HepG2 (cell line): Measurements from ENCODE around the gene ALKBH4. TPM values are rescaled to one million over a fixed set of nuclear protein-coding genes. Genes with fewer than 3 reads are reported as not detected.
A peak's percentile ranks its signal among the peaks of the same experiment; 100 is the strongest.
"Not testable (repeated sequence)": the region's sequence is repeated elsewhere in the genome, so short reads cannot be mapped to it uniquely, and the experiment has no call there.

Experiments
- ATAC-seq: fragments of 200-7000 bp; cut with Tn5 transposase; 3 replicates; pipeline ENCODE4 v1.9.1; 2020; ENCODE audit warnings: mild to moderate bottlenecking, moderate library complexity
- BruUV-seq: library from RNA; stranded (reverse); fragments of 400-500 nt; replicated peaks from 2 replicates; lab custom pipeline; 2021; lab: Mats Ljungman, UMichigan
- CTCF ChIA-PET: fragments of 300-600 bp; formaldehyde crosslinking; extraction: SDS; loops from one replicate; lab custom pipeline; 2021; ENCODE audit warnings: low total read pairs, inconsistent platforms, low intra/inter-chr PET ratio; lab: Yijun Ruan, JAX
- POLR2A ChIA-PET: fragments of 350-600 bp; sonication (Branson Sonifier 250); formaldehyde crosslinking; loops from one replicate; lab custom pipeline; 2020; ENCODE audit warnings: antibody characterized with exemption, inconsistent platforms; lab: Yijun Ruan, JAX
- DNase-seq: peaks from one replicate; pipeline ENCODE4 v3.0.0-alpha.2; 2015; ENCODE audit warnings: low spot score
- FAIRE-seq: peaks from 3 replicates; lab custom pipeline; 2011; peaks lifted over from hg19 to GRCh38; lab: Jason Lieb, UNC
- H2AFZ ChIP-seq: one replicate; pipeline ENCODE4 v1.6.1; 2011; ENCODE audit warnings: low read length, inconsistent platforms
- H3K27ac ChIP-seq: fragments of 300-600 bp; 3 replicates; pipeline ENCODE4 v1.8.0; 2011; ENCODE audit warnings: mixed run types, mild to moderate bottlenecking, mixed read lengths, low read length, inconsistent platforms; ENCODE audit not compliant: insufficient read depth; ENCODE audit errors: extremely low read length
- H3K27me3 ChIP-seq, 2 experiments: fragments of 200-600 bp in 1 of 2; 2 replicates in 1 of 2; 3 replicates in 1 of 2; pipeline versions ENCODE4 v1.6.0 to v1.8.0; 2011; ENCODE audit warnings: low read length in 2 of 2, mild to moderate bottlenecking in 2 of 2, moderate library complexity in 2 of 2, inconsistent platforms in 1 of 2; ENCODE audit not compliant: insufficient read depth in 2 of 2, control insufficient read depth in 1 of 2
- H3K36me3 ChIP-seq, 2 experiments: fragments of 200-600 bp in 1 of 2; replicated peaks in 1 of 2; 2 replicates in 1 of 2; 3 replicates in 1 of 2; pipeline versions ENCODE4 v1.5.1 to v1.8.0; 2011; ENCODE audit warnings: low read length in 2 of 2, inconsistent platforms in 1 of 2; ENCODE audit not compliant: insufficient read depth in 2 of 2, control insufficient read depth in 1 of 2
- H3K4me1 ChIP-seq: 2 replicates; pipeline ENCODE4 v1.5.1; 2012; ENCODE audit warnings: low read length, inconsistent platforms; ENCODE audit not compliant: insufficient read depth
- H3K4me2 ChIP-seq: 2 replicates; pipeline ENCODE4 v1.6.0; 2011; ENCODE audit warnings: low read depth, low read length, inconsistent platforms
- H3K4me3 ChIP-seq, 3 experiments: fragments of 200-600 bp in 1 of 3; sonication (generic), shearing (Covaris generic) in 1 of 3; replicated peaks in 1 of 3; 2 replicates each; pipeline ENCODE4 v1.5.1; 2011 to 2016; ENCODE audit warnings: low read length in 3 of 3, inconsistent platforms in 2 of 3, low read depth in 2 of 3, mild to moderate bottlenecking in 2 of 3, control low read depth in 1 of 3, mixed read lengths in 1 of 3; ENCODE audit not compliant: insufficient read depth in 1 of 3
- H3K79me2 ChIP-seq: one replicate; pipeline ENCODE4 v1.6.1; 2011; ENCODE audit warnings: low read length, inconsistent platforms; ENCODE audit not compliant: insufficient read depth
- H3K9ac ChIP-seq: 2 replicates; pipeline ENCODE4 v1.6.0; 2011; ENCODE audit warnings: mild to moderate bottlenecking, low read depth, low read length, inconsistent platforms; ENCODE audit not compliant: insufficient read depth
- H3K9me3 ChIP-seq: 2 replicates; pipeline ENCODE4 v1.5.1; 2012; ENCODE audit warnings: mild to moderate bottlenecking, low read length
- H4K20me1 ChIP-seq: 2 replicates; pipeline ENCODE4 v1.6.0; 2011; ENCODE audit warnings: inconsistent platforms, mild to moderate bottlenecking, low read length, moderate library complexity; ENCODE audit not compliant: insufficient read depth
- WGBS: methylation state at CpG from one replicate; pipeline ENCODE4 v1.1.6; 2017; ENCODE audit warnings: low lambda C conversion rate; 5-methylcytosine and 5-hydroxymethylcytosine counted together
- in situ Hi-C: cut with HindIII; loops from 2 replicates; pipeline ENCODE4 v1.10.0; 2017; ENCODE audit warnings: low pct_unique_long_range_greater_than_20kb; ENCODE audit not compliant: extremely low pct_ligation_motif_present
- intact Hi-C: fragments of 100-400 bp; cut with micrococcal nuclease; formaldehyde crosslinking; loops from one replicate; pipeline ENCODE4 v1.10.0; 2022; ENCODE audit not compliant: unreplicated experiment
- polyA plus RNA-seq, 8 experiments: library from polyadenylated mRNA; depleted of rRNA in 3 of 8; stranded (reverse) in 7 of 8; unstranded in 1 of 8; fragments of >200 nt; fragmentation: Illumina TruSeq in 4 of 8; extraction: Trizol in 4 of 8; gene quantifications; 2 replicates each; pipeline versions ENCODE4 v1.2.1 to v1.2.3, GENCODE V29; 2011 to 2016; ENCODE audit warnings: low read depth in 4 of 8, missing spikeins in 1 of 8, mixed read lengths in 1 of 8; ENCODE audit not compliant: insufficient read depth in 1 of 8
- total RNA-seq, 5 experiments: library from RNA; depleted of rRNA; stranded (reverse); fragments of >200 nt; fragmentation: Illumina TruSeq; extraction: Trizol; gene quantifications; 2 replicates each; pipeline ENCODE4 v1.2.3, GENCODE V29; 2016; ENCODE audit warnings: low read depth in 1 of 5

The ALKBH4 gene
- total and polyA plus RNA-seq, 2 of the 13 experiments (the other 11 are each of a cell fraction or from before 2014, with no cell fraction given), result 2.6 to 8.8 TPM

DNA sequence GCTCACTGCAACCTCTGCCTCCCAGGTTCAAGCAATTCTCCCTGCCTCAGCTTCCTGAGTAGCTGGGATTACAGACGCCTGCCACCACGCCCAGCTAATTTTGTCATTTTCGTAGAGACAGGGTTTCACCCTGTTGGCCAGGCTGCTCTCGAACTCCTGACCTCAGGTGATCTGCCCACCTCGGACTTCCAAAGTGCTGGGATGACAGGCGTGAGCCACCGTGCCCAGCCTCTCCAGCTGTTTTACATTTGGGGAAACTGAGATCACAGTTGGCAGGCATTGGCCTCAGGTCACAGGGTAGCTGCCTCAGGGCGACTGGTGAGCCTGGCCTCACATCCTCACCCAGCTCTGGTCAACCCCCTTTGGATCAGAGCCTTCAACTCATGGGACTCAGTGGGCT lies 45.9 kb upstream of the ALKBH4 start:
- H3K4me3 ChIP-seq, H3K79me2 ChIP-seq, DNase-seq, BruUV-seq, CTCF ChIA-PET, H3K27me3 ChIP-seq, H3K36me3 ChIP-seq, H3K27ac ChIP-seq, POLR2A ChIA-PET, H3K4me2 ChIP-seq, H3K9ac ChIP-seq, intact Hi-C loops, H4K20me1 ChIP-seq, H3K9me3 ChIP-seq, in situ Hi-C loops, H3K4me1 ChIP-seq, FAIRE-seq, H2AFZ ChIP-seq, ATAC-seq: not testable (repeated sequence)
- 56% methylated on average over 6 of the region's 8 CpGs for WGBS

DNA sequence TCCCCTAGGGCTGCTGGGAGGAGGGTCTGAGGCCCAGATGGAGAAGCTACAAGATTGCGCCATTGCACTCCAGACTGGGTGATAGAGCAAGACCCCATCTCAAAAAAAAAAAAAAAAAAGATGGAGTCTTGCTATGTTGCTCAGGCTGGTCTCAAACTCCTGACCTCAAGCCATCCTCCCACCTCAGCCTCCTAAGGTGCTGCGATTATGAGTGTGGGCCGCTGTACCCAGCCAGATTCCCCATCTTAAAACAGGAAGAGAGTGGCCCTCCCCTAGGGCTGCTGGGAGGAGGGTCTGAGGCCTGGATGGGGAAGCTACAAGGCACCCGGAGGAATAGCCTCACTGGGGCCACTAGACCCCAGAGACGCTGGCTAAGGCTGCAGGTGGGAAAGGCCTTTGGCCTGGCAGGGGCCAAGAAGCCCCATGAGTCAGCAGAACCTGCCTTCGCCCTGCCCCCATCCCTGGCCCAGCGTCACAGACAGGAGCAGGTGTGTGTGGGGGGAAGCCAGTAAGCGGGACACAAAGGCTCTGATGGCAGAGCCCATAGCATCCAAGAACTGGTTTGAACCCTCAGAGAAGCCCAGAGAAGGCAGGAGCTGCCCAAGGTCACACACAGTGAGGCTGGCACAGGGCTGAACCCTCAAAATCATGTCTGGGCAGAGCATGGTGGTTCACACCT lies 42.9 kb upstream of the ALKBH4 start:
- intact Hi-C loops, ATAC-seq, in situ Hi-C loops, CTCF ChIA-PET, POLR2A ChIA-PET, H3K27me3 ChIP-seq, H3K9ac ChIP-seq, DNase-seq, H3K36me3 ChIP-seq, FAIRE-seq, H4K20me1 ChIP-seq, H3K4me3 ChIP-seq, H3K79me2 ChIP-seq, H3K27ac ChIP-seq, H3K4me1 ChIP-seq, BruUV-seq, H2AFZ ChIP-seq, H3K9me3 ChIP-seq, H3K4me2 ChIP-seq: not testable (repeated sequence)
- 89% methylated on average over 3 of the region's 8 CpGs for WGBS

DNA sequence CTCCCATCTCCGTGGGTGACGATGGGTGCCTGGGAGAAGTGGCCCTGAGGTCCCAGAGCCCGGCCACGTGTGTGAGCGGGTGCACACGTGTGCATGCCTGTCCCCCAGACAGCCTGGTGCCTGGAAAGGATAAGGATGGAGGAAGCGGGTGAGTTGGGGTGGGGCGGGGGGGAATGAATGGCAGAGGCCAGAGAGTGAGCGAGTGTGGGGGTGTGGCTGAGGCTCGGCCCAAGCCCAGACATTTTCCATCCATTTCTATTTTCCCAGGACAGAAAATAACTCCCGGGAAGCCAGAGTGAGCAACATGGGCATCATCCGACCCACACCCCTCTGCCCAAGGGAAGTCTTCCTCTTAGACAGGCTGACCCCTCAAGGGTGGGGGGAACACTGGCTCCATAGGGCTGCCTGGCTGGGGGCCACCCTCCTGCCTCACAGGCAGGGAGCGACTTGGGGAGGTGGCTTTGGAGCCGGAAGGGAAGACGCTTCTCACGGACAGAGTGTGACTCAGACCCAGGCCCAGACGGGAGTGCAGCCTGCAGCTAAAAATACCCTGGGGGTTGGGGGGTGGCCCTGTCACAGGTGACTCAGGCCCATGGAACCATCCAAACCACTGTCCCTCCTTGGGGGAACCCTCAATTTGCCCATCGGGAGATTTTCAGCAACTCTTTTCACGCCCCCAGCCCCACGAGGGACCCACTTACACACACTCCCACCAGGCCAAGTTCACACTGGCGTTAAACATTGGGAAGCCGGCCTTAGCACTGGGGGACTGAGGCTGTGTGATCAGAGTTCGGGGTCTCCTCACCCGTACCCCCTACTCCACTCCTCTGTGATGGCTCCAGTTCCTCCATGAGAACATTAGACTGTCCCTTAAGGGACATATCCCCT lies 40.9 kb upstream of the ALKBH4 start:
- CTCF ChIA-PET, H3K27me3 ChIP-seq, DNase-seq, FAIRE-seq, H3K4me3 ChIP-seq, H4K20me1 ChIP-seq, H3K4me1 ChIP-seq, H3K9me3 ChIP-seq, H3K4me2 ChIP-seq, H3K27ac ChIP-seq, BruUV-seq, H3K36me3 ChIP-seq, H3K9ac ChIP-seq, intact Hi-C loops, in situ Hi-C loops, POLR2A ChIA-PET, H3K79me2 ChIP-seq, H2AFZ ChIP-seq: not testable (repeated sequence)
- WGBS, result 65% methylated on average over 5 of the region's 24 CpGs
- peak; percentile 39 for ATAC-seq

DNA sequence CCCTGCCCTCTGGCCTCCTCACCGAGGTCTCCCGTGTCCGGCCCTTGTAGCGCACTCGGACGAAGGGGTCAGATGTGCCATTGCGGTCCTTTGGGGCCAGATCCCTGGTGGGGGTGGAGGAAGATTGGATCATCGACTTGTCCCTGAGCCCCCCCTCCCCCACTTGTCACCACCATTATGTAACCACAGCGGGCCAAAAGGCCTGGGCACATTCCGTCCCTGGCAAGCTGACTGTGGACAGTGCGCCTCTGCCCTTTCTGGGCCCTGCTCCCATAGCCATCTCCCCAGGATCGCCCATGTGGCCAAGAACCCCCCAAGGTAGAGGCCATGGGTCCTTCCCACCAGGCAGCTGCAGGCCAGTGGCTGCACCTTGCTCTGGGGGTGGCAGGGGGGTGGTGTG lies 38.5 kb upstream of the ALKBH4 start:
- DNase-seq, BruUV-seq, H3K4me2 ChIP-seq, POLR2A ChIA-PET, H3K79me2 ChIP-seq, H2AFZ ChIP-seq, intact Hi-C loops, CTCF ChIA-PET, H3K9ac ChIP-seq, H3K4me3 ChIP-seq, in situ Hi-C loops, H3K27ac ChIP-seq, H3K36me3 ChIP-seq, H4K20me1 ChIP-seq, H3K9me3 ChIP-seq, H3K27me3 ChIP-seq, FAIRE-seq, H3K4me1 ChIP-seq: not testable (repeated sequence)
- WGBS, result no CpG with 5 or more reads among the region's 12 CpGs
- peak; percentile 15; the same call in 2 of the 3 replicates for ATAC-seq
